ENCODE results near the gene ZSCAN32.
A peak's percentile ranks its signal among the peaks of the same experiment; 100 is the strongest.

ZSCAN32 gene

DNA sequence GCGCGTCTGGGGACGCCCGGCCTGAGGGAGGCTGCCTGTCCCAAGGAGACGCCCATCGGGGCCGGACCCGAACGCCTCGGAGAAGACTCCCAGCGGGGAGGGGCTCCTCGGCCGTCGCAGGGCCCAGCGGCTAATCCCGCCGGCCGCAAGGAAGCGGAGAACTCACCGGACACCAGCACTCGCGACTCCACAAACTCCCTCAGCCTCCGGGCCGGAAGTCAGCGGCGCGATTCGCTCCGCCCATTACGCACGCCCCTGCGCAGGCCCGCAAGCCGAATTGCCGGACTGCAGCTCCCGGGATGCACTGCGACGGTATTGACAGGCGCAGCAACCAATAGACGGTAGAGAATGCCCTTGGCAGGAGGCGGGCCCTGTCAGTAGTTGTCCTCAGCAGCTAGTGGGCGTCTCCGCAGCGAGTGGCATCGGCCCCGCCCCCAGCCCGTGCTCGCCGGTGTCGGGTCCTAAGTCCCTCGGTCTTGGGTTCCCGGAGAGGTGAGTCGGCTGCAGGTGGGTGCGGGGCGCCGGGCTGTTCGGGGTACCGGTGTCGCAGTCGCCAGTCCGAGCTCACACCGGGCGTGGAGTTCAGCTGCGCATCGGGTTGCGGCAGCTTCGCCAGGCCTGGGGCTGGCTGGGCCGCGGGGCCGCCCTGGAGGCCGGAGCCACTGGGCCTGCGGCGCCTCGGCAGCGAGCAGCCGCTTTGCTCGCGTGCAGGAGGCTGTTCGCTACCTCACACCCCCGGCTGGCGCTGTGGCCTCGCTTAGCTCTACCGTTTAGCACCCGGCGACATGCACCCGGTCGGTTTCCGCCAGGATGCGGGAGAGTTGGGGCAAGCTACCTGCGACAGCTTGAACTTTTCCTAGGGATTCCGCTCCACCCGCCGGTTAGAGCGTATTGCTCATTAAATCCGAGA, at the start of gene ZSCAN32, which contains the start of gene ZNF174:
Gene ZSCAN32 (minus strand): TSS at position 226 of the 910 bp plus-strand sequence. CDS start 3,447 bp downstream, outside the sequence.
Gene ZNF174 (plus strand): TSS at position 437 of the 910 bp plus-strand sequence. CDS start 790 bp downstream, outside the sequence.
- DNase-seq: peak; percentile 84 to 99 (median 98)

DNA sequence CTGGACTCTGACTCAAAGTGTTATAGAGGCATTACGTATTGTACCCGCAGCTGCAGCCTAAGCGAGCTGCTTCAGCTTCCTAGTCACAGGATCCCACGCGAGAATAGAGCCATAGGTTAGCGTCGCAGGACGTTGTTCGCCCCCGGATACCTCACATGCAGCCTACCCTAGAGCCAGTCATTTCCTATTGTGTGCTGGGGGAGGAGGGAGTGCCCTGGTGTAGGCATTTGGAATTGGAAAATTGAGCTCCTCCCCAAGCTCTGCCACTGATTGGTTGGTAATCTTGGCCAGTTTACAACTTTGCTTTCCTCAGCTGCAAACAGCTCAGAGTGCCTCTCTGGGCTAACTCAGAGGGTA, 43.2 kb upstream of the ZSCAN32 start:
- peak in 3 of 58 donors; percentile 14 to 36 (median 32) for DNase-seq

DNA sequence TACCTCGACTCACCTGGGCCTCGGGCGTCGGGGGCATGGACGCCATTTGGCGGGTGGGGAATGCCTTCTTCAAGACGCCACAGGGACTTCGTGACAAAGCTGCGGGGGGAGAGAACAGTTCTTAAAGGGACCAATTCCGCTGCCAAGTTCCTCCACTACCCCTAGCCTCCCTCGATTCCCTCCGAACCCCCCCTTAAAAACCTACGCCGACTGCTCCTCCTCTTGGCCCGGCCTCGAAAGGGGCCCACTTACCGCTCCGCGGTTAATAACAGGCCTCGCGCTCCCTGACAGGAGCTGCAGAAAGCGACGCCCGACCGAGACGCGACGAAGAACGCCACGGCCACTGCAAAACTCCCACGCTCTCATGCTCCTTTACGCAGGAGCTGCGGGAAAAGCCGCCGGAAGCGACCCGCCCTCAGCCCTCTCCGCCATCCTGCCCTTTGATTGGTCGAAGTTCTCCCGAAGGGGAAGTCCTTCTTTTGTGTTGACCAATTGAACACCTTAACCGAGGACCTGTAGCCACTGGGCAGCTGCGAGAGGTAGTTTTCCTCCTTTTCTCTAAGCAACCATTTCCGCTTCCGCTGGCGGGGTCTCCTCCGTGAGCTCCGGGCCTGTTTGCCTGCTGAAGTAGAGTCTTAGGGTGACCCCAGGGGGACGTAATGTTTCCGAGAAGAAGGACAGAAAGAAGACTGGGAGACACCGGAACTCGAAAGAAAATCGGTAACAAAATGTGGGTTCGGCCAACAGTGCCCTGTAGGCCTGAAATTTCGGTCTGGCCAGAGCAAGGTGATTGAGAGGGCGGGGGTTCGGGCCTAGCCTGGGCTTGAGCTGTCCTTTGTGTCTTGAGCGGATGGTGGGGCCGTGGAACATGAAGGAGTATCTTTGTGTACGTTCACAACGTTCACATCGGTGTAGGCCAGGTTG, 42.6 kb upstream of the ZSCAN32 start, which contains the start of the genes NAA60 and ZNF597:
Gene NAA60 (plus strand): TSS at position 573 of the 924 bp plus-strand sequence. CDS start 32,548 bp downstream, outside the sequence.
Gene ZNF597 (minus strand): TSS at position 397 of the 924 bp plus-strand sequence. CDS start 351 bp downstream, at position 46.
- DNase-seq: peak in 56 of 58 donors; percentile 18 to 92 (median 77)

DNA sequence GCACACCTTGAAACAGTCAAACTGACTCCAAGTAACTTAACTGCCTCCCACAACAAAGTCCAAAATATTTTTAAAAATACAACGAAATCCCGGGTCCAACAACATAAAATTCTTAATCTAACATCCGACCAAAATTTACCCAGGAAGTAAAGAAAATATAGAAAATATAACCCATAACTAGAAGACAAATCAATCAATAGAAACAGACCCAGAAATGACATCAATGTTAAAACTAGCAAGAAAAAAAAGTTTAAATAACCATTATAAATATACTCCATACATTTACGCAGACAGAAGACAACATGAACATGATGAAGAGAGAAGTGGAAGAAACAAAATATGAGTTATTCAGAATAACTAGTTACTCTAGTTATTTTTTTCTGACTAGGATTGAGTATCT, 38.8 kb upstream of the ZSCAN32 start:
- no peak for DNase-seq

DNA sequence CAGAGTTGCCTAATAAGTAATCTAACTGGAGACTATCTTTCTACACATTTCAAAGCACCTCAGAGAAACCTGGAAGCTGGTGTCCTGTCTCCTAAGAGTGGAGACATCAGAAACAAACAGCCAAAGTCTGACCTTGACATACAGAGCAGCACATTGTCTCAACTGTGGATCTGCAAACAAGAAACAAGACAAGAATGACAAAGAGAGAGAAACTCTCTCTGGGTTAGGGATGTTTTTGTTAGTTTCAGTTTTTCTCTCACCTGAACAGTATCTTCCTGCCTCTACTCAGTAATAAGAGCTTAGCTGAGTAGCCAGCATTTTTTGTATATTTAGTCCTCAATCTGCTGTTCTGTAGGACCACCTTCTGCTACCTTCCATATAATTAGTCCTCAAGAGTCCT, 33.6 kb upstream of the ZSCAN32 start:
- DNase-seq: no peak

DNA sequence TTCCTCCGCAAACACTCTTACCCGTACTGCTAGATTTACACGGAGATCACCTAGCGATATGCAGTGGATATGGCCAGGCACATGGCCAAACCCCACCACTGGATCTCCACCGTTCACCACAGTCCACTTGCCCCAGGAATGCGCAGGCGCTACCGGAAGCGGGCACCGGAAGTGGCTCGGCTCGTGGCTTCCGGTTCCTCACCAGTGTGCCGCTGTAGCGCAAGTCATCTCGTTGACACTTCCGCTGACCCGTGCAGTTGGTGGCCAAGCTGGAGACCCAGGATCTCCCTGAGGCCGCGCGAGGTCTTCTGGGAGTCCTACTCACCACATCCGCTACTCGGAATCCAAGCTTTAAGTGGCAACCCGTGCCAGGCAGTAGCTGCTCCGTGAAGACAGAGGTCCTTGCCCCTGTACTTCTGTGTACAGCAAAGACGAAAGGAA, 31.0 kb upstream of the ZSCAN32 start:
- peak in 31 of 58 donors; percentile 0 to 43 (median 16) for DNase-seq

DNA sequence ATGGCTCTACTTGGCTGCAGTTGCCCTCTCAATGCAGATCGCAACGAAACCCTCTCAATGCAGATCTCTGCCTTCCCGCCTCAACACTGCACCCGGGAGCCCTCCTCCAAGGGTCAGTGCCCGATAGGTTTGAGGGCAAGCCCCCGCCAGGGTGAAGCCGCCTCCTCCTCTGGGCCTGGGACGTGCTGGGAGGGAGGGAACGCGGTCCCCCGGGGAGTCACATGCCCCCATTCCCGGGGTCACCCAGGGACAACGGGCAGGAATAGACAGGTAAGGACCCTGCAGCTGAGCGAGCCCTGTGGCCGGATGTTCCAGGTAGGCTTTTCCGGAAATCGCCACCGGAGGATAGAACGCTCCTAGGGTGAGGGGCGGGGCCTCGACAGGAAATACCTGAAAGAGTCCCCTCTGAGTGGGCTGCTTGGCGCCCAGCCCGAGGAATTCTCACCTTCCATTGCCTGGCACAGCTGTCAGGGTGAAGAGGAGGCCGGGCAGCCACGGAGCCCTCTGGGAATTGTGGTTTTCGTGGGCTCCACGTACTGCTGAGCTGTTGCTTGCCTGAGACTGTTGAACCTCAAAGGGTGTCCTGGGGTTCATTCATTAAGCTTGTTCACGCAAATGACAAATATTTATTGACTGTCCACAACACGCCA, 13.1 kb upstream of the ZSCAN32 start:
- no peak for DNase-seq

DNA sequence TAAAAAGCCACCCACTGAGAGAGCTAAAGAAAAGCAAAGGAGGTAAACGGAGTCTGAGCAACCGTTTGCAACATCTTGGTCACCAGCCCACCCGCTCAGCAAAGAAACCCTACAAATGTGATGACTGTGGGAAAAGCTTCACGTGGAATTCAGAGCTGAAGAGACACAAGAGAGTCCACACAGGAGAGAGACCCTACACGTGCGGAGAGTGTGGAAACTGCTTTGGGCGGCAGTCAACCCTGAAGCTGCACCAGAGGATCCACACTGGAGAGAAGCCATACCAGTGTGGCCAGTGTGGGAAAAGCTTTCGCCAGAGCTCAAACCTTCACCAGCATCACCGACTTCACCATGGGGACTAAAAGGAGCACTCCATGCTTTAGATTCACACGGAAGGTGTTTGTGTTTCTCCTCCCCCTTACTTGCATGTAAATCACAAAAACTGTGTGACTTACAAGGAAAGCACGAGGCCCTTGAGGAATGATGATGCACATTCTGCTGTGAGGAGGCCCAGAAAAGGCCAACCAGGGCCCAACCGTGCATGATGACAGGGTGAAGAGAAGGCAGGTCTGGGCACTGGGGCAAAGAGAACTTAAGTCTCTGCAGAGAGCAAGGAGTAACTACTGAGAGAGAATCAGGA, 7.9 kb upstream of the ZSCAN32 start:
- no peak for DNase-seq

DNA sequence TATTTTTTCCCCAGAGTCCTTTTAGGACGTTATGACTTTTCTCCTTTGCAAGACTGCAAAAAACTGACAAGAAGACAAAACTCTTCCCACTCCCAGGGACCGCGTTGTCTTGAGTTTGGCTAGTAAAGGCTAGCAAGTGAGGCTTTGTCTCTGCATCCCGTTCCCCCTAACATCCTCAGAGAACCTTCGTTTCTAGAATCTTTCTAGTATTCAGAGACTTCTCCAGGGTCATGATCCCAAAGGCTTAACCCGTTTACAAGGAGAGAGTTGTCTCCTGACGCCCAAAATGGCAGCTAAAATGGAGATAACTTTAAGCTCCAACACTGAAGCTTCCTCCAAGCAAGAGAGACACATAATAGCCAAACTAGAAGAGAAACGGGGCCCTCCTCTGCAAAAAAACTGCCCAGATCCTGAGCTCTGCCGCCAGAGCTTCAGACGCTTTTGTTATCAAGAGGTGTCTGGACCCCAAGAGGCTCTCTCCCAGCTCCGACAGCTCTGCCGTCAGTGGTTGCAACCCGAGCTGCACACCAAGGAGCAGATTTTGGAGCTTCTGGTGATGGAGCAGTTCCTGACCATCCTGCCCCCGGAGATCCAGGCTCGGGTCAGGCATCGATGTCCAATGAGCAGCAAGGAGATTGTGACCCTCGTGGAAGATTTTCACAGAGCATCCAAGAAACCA, 1.1 kb upstream of the ZSCAN32 start:
- DNase-seq: peak in 2 of 58 donors; percentile 2 to 22

DNA sequence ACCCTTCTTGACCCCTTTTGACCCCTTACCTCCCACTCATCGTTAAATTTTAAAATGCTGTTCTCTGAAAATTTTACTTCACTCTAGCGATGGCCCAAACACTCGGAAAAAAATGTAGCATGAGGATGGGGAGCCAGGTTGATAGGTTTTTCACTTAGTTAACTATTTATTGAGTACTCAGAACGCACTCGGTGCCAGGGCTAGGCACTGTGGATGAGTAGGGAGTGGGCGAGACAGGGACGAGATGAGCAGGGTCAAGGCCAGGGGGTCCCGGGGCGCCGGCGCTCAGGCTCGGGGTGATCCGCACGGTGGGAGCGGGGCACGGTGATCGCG, 392 bp downstream of the ZSCAN32 start:
- DNase-seq: no peak

DNA sequence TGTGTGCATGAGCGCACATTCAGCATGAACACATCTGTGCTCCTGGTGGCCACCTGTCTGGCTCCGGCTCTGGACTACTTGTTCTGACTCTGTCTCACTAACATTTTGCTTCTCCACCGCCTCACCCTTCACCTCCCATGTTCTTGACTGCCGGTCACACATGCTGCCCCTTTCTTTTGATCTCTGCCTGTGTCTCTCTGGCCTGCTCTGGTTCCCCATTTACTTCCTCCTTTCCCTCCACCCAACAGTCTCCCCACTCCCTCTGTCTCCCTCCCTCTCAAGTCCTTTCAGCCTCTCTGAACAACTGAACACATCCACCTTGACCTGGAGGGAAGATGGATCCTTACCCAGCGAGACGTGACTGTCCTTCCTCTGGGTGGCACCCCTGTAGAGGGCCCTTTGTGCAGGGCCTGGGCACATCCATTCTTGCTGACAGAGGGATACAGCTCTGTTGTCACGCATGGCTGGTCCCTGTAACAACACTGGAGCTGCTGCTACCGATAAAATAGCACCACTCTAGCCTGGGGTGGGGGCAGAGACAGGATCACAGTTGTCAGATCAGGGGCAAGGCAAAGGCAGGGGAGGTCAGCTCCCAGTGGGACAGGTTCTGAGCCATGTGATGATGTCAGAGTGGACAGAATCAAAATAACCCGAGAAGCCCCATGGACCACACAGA, 11.0 kb downstream of the ZSCAN32 start:
- DNase-seq: no peak

DNA sequence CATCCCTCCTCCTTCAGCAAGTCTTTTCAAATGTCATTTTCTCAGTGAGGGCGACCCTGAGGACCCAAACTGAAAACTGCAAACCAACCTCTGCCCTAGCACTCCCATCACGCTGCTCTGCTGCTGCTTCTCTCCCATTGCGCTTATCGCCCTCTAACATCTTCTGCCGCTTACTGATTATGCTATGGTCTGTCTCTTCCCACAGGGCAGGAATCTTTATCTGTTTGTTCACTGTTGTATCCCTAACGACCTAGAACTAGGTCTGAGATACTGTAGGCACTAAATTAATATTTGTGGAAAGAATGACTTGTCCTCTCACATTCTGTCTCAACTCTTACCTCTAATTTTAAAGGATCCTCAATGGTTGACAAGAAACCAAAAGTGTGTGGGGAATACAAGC, 12.5 kb downstream of the ZSCAN32 start:
- DNase-seq: no peak

DNA sequence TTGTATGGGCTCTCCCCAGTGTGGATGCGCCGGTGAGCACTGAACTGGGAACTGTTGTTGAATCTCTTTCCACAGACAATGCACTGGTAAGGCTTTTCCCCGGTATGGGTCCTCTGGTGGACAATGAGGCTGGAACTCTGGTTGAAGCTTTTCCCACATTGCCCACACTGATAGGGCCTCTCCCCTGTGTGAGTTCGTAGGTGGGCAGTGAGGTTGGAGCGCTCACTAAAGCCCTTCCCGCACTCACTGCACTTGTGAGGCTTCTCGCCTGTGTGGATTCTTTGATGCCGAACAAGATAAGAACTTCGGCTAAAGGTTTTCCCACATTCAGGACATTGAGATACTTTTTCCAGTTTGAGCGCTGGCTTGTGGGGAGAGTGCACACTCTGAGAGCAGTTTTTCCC, 17.8 kb downstream of the ZSCAN32 start:
- DNase-seq: no peak

DNA sequence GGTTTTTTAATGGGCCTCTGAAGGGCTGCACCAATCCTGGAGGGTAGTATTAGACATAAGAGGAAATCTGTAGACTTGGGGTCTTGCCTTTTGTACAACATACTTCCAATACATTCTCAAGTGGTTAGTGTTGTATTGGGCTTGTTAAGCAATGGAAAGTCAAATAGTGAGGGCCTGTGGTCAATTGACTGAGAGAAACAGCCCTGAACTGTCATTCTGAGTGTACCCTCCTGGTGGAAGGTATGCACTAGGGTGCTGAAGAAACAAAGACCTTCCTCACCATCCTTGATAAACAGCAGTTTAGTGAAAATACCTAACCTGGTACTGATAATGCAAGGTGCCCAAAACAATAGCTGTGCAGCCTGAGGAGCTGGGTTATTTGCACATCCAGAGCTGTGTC, 22.9 kb downstream of the ZSCAN32 start:
- no peak for DNase-seq

DNA sequence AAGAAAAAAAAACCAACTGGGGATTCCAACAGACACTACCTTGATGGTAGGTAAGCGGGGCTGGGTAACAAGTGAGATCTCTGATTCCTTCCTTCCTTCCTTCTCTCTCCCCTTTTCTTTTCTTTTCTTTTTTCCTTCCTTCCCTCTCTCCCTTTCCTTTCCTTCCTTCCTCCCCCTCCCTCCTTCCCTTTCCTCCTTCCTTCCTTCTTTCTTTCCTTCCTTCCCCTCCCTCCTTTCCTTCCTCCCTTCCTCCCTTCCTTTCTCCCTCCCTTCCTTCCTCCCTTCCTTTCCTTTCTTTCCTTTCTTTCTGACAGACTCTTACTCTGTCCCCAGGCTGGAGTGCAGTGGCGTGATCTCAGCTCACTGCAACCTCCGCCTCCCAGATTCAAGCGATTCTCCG, 25.1 kb downstream of the ZSCAN32 start:
- DNase-seq: no peak

DNA sequence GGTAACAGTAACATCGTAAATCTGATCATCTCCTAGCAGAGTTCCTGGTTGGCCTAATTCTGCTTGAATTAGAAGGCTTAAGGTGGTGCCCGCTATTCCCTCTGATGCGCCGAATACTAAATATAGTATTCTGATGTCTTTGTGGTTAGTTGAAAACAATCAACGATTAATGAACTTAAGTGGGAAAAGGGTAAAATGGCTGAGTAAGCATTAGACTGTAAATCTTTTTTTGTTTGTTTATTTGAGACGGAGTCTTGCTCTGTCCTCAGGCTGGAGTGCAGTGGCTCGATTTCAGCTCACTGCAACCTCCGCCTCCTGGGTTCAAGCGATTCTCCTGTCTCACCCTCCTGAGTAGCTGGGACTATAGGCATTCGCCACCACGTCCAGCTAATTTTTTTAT, 31.7 kb downstream of the ZSCAN32 start:
- no peak for DNase-seq

DNA sequence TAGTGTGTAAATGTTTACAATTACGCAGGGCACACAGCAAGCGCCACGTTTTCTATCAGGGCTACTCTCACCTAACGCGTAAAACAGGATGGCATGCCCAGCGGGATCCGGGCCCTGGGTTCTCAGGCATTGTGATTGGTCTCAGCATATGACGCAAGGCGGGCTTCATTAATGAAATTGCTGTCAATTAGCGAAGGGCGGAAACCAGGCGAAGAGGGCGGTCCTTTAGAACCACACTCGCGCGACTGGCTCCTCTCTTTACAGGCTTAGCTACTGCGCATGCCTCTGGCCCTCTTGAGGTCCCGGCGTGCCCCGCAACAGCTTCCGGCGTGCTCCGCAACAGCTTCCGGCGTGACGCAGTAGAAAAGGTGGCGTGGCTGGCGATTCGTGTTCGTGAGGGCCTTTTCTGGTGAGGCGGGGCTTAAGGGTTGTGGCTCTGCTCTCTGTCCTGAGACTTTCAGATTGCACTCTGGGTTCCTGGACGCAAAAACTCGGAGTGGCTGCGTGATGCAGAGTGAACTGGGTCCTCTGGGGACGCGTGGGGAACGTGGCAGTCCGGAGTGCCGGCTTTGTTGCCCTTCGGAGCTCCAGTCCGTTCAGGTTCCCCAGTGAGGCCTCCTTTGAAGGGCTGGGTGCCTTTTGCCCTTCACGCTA, 35.9 kb downstream of the ZSCAN32 start:
- DNase-seq: peak; percentile 47 to 96 (median 87)

DNA sequence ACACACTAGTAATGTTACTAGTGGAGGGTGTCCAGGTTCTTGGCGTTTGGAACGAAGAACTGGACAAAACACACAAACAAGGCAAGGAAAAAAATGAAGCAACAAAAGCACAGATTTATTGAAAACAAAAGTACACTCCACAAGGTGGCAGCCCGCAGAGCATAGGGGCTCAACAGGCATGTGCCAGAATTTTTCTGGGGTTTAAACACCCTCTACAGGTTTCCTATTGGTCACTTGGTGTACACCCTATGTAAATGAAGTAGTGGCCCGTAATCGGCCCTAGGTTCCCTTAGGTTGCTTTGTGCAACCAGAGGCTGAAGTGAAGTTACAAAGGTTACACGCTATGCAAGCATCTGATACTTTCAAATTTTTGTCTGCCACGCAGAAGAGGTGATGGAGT, 37.0 kb downstream of the ZSCAN32 start:
- no peak for DNase-seq

DNA sequence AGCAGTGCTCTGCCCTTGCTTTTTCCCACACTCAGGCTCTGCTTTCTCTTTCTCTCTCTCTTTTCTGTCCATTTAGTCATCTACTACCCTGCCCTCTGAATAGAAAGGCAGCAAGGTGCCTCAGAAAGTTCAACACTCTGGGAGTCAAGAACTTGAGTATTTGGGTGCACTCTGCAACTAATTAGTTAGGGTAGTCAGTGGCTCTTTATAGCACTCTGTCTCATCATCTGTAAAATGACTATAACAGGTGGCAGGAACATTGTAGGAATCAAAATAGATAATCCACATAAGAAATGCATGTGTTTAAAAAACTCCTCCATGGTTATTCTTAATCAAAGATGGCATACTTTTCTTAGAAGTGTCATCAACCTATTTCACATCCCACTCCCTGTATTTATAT, 37.9 kb downstream of the ZSCAN32 start:
- no peak for DNase-seq

All from anterior cingulate cortex (tissue), 58 donors.